ENCODE results near the gene SULT1C3. TPM values are rescaled to one million over a fixed set of nuclear protein-coding genes. Genes with fewer than 3 reads are reported as not detected.

Gene SULT1C3
- total and polyA plus RNA-seq, 2 experiments from 2014 or later, result not detected

DNA sequence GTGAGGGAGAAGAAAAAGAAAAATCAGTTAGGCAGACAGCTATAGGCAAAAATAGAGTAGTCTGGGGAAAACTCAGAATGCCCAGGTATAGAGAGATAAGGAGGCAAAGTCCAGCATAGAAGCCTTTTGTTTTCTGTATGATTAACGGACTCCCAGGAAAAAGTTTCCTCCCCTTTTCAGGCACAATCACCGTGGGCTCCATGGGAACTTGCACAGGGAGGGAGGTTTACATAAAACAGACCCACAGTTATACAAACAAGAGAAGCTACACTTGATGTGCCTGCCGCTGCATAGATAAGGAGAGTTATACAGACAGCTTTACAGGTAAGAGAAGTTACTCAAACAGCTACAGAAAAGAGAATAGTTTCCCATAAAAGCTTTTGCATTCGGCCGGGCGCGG, 39.2 kb upstream of the SULT1C3 start:
- Histone ChIP-seq H3K4me3 (no peak overlapping the region), H3K27ac (no peak overlapping the region), H3K4me1 (ENCODE audit: low read depth) (no peaks in the 10 kb centered on the region), H3K36me3 (no peaks in the 10 kb centered on the region), H3K27me3 (no peaks in the 10 kb centered on the region), H3K9me3 (ENCODE audit: low read depth) (no peaks in the 10 kb centered on the region)
- TF ChIP-seq, protein P1, sequence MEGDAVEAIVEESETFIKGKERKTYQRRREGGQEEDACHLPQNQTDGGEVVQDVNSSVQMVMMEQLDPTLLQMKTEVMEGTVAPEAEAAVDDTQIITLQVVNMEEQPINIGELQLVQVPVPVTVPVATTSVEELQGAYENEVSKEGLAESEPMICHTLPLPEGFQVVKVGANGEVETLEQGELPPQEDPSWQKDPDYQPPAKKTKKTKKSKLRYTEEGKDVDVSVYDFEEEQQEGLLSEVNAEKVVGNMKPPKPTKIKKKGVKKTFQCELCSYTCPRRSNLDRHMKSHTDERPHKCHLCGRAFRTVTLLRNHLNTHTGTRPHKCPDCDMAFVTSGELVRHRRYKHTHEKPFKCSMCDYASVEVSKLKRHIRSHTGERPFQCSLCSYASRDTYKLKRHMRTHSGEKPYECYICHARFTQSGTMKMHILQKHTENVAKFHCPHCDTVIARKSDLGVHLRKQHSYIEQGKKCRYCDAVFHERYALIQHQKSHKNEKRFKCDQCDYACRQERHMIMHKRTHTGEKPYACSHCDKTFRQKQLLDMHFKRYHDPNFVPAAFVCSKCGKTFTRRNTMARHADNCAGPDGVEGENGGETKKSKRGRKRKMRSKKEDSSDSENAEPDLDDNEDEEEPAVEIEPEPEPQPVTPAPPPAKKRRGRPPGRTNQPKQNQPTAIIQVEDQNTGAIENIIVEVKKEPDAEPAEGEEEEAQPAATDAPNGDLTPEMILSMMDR (IDR thresholded peaks at IDR 0.05; ENCODE audit: low read depth, low read length), result no peak
- no peak for DNase-seq (ENCODE audit: low read depth in 1 of 2, low spot score in 1 of 2)

DNA sequence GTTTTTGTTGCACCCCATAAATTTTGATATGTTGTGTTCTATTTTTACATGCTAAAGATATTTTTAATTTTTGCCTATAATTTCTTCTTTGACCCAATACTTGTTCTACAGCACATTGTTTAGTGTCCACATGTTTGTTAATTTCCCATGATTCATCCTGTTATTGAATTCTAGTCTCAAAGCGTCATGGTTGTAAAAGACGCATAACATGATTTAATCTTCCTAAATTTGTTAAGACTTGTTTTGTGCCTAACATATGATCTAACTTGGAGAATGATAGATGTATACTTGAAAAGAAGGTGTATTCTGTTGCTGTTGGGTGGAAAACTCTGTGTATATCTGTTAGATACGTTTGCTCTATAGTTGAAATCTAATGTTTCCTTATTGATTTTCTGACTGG, 27.1 kb upstream of the SULT1C3 start:
- DNase-seq (ENCODE audit: low read depth in 1 of 2, low spot score in 1 of 2), result no peak
- H3K9me3 ChIP-seq (ENCODE audit: low read depth), result no peaks in the 10 kb centered on the region
- H3K27me3 ChIP-seq, result no peaks in the 10 kb centered on the region
- H3K4me3 ChIP-seq, result no peak overlapping the region
- no peak overlapping the region for H3K27ac ChIP-seq
- TF ChIP-seq, protein P1 (IDR thresholded peaks at IDR 0.05; ENCODE audit: low read depth, low read length), result no peak
- H3K4me1 ChIP-seq (ENCODE audit: low read depth), result no peaks in the 10 kb centered on the region
- no peaks in the 10 kb centered on the region for H3K36me3 ChIP-seq

DNA sequence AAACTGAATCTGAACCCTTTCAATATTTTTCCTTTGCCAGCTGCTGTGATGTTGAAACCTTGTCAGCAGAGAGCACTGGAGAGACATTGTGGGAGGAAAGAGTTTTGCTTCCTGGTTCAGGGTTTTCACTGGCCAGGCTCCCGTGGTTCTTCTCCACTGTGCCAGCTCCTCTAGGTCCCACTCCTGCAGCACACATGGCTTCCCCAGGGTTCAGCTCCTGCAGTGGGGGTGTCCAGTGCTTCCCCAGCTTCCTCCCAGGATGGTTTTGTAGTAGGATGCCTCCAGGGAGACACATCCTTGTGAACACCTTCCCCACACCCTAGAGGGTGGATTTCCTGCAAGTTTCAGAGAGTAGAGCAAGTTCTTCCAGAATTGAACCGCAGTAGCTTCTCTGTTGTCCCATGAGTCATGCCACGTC, 24.0 kb upstream of the SULT1C3 start:
- Histone ChIP-seq H3K36me3 (no peaks in the 10 kb centered on the region), H3K4me3 (no peak overlapping the region), H3K27me3 (no peaks in the 10 kb centered on the region), H3K27ac (no peak overlapping the region), H3K4me1 (ENCODE audit: low read depth) (no peaks in the 10 kb centered on the region), H3K9me3 (ENCODE audit: low read depth) (no peaks in the 10 kb centered on the region)
- peak; percentile 4 to 57 for DNase-seq (ENCODE audit: low read depth in 1 of 2, low spot score in 1 of 2)
- TF ChIP-seq, protein P1 (IDR thresholded peaks at IDR 0.05; ENCODE audit: low read depth, low read length), result peak; percentile 46

DNA sequence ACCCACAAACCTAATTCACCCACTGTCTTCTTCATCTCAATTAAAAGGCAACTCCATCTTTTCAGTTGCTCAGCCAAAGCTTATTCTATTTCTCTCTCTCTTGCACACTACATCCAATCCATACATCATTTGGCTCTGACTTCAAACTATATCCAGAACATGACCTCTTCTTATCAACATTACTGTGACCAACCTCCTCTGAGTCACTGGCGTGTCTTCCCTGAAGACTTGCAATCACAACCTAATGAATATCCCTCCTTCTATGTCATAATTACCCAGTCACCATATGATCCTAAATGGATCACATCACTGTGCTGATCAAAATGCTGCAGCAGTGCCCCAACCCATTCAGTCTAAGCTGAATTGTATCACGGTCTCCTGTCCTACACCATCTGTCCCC, 22.6 kb upstream of the SULT1C3 start:
- Histone ChIP-seq H3K36me3 (no peaks in the 10 kb centered on the region), H3K4me1 (ENCODE audit: low read depth) (no peaks in the 10 kb centered on the region), H3K9me3 (ENCODE audit: low read depth) (no peaks in the 10 kb centered on the region), H3K27me3 (no peaks in the 10 kb centered on the region), H3K4me3 (no peak overlapping the region), H3K27ac (no peak overlapping the region)
- peak in 1 of 2 donors; percentile 4 for DNase-seq (ENCODE audit: low read depth in 1 of 2, low spot score in 1 of 2)
- TF ChIP-seq, protein P1 (IDR thresholded peaks at IDR 0.05; ENCODE audit: low read depth, low read length), result no peak

DNA sequence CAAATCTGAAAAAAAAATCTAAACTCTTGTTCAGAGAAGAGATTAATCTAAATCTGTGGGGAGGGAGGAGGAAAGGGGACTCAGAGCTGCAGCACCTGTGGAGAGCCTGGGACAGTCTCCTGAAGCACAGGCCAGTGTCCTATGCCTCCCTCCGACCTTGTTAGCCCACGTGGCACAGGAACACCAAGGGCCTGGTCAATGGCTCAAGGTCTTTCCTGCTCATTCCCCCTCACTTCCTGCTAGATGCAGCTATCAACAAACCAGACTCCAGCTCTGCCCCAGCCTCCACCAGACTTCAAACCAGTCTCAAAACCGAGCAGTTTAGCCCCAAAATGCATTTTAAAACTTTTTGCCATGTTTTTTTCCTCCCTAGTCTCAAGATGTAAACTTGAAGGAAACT, 20.1 kb upstream of the SULT1C3 start:
- TF ChIP-seq, protein P1 (IDR thresholded peaks at IDR 0.05; ENCODE audit: low read depth, low read length), result no peak
- H3K9me3 ChIP-seq (ENCODE audit: low read depth), result no peaks in the 10 kb centered on the region
- DNase-seq (ENCODE audit: low read depth in 1 of 2, low spot score in 1 of 2), result no peak
- H3K4me3 ChIP-seq, result no peak overlapping the region
- H3K36me3 ChIP-seq, result no peaks in the 10 kb centered on the region
- H3K27me3 ChIP-seq, result no peaks in the 10 kb centered on the region
- no peak overlapping the region for H3K27ac ChIP-seq
- no peaks in the 10 kb centered on the region for H3K4me1 ChIP-seq (ENCODE audit: low read depth)

DNA sequence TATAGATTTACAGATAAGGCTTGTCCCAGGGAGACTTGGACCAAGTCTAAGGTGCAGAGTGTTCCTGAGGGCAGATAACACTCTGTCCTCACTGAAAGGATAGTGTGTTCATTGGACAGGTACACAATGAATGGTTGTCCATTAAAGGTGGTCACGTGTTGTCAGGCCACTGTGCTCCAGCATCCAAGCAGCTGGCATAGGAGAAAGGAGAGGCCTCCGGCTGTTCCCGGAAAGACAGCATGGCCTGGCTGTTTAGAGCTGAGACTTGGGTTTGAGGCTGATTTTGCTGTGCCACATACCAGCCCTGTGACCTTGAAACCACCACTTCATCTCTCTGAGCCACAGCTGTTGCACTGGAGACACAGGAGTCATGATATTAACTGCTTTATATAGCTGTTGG, 19.6 kb upstream of the SULT1C3 start:
- no peak overlapping the region for H3K27ac ChIP-seq
- H3K9me3 ChIP-seq (ENCODE audit: low read depth), result no peaks in the 10 kb centered on the region
- no peaks in the 10 kb centered on the region for H3K27me3 ChIP-seq
- TF ChIP-seq, protein P1 (IDR thresholded peaks at IDR 0.05; ENCODE audit: low read depth, low read length), result no peak
- no peak for DNase-seq (ENCODE audit: low read depth in 1 of 2, low spot score in 1 of 2)
- no peaks in the 10 kb centered on the region for H3K4me1 ChIP-seq (ENCODE audit: low read depth)
- no peaks in the 10 kb centered on the region for H3K36me3 ChIP-seq
- no peak overlapping the region for H3K4me3 ChIP-seq
